Calu3 (cell line): Measurements from ENCODE around the gene CDK5RAP2. TPM values are rescaled to one million over a fixed set of nuclear protein-coding genes. Genes with fewer than 3 reads are reported as not detected.

ENCODE experiments used
- BruUV-seq: library from RNA; stranded (reverse); fragments of 400-500 nt; replicated peaks from 2 replicates; lab custom pipeline; 2021; lab: Mats Ljungman, UMichigan
- CTCF ChIA-PET: fragments of 300-600 bp; sonication (Branson Sonifier 250); formaldehyde crosslinking; loops from one replicate; lab custom pipeline; 2022; ENCODE audit warnings: antibody characterized with exemption; lab: Charles Lee
- DNase-seq: peaks from one replicate; pipeline ENCODE4 v3.0.0; 2022
- H3K27ac Mint-ChIP-seq: one replicate; pipeline ENCODE4 v1.8.0; 2022; ENCODE audit warnings: mixed read lengths; ENCODE audit not compliant: unreplicated experiment
- H3K27me3 Mint-ChIP-seq: one replicate; pipeline ENCODE4 v1.8.0; 2022; ENCODE audit warnings: mixed read lengths; ENCODE audit not compliant: unreplicated experiment
- H3K36me3 Mint-ChIP-seq: one replicate; pipeline ENCODE4 v1.8.0; 2022; ENCODE audit warnings: mild to moderate bottlenecking, moderate library complexity, mixed read lengths; ENCODE audit not compliant: insufficient read depth, unreplicated experiment
- H3K4me1 Mint-ChIP-seq: one replicate; pipeline ENCODE4 v1.8.0; 2022; ENCODE audit warnings: mild to moderate bottlenecking, low read depth, mixed read lengths; ENCODE audit not compliant: unreplicated experiment
- H3K4me3 Mint-ChIP-seq: one replicate; pipeline ENCODE4 v1.8.0; 2022; ENCODE audit warnings: mild to moderate bottlenecking, low read depth, moderate library complexity, mixed read lengths; ENCODE audit not compliant: unreplicated experiment
- H3K9me3 Mint-ChIP-seq: one replicate; pipeline ENCODE4 v1.8.0; 2022; ENCODE audit warnings: low read depth, mixed read lengths; ENCODE audit not compliant: unreplicated experiment
- CTCF ChIP-seq: fragments of 200-600 bp; IDR thresholded peaks from one replicate; pipeline ENCODE4 v1.8.0; 2022; ENCODE audit warnings: antibody characterized with exemption; ENCODE audit not compliant: unreplicated experiment
- intact Hi-C: fragments of 100-400 bp; cut with micrococcal nuclease; formaldehyde crosslinking; loops from one replicate; pipeline ENCODE4 v1.10.0; 2022; ENCODE audit not compliant: unreplicated experiment
- total RNA-seq: library from RNA; stranded (reverse); gene quantifications from 2 replicates; pipeline ENCODE4 v1.2.3, GENCODE V29; 2022

The CDK5RAP2 gene
- total RNA-seq, 1 experiment from 2014 or later = 40.7 TPM

GRCh38 chr9:120377268-120378159 is 202.5 kb downstream of the CDK5RAP2 start:
- TF ChIP-seq CTCF = no peak
- DNase-seq = no peak
- Mint-ChIP-seq H3K9me3 (no peaks in the 10 kb centered on the region), H3K27ac (no peak overlapping the region), H3K36me3 (no peaks in the 10 kb centered on the region), H3K4me3 (no peak overlapping the region), H3K27me3 (peaks cover 21% of the 10 kb centered on the region), H3K4me1 (no peaks in the 10 kb centered on the region)
- no TSS peak for BruUV-seq
- CTCF ChIA-PET = no interaction called here
- intact Hi-C loops = no loop called here

GRCh38 chr9:120376101-120376500 is 203.9 kb downstream of the CDK5RAP2 start:
- DNase-seq = no peak
- CTCF ChIA-PET = no interaction called here
- Mint-ChIP-seq H3K27me3 (peaks cover 34% of the 10 kb centered on the region), H3K9me3 (no peaks in the 10 kb centered on the region), H3K4me3 (no peak overlapping the region), H3K4me1 (no peaks in the 10 kb centered on the region), H3K36me3 (no peaks in the 10 kb centered on the region), H3K27ac (no peak overlapping the region)
- no peak for TF ChIP-seq CTCF
- BruUV-seq = no TSS peak
- intact Hi-C loops = no loop called here

GRCh38 chr9:120375316-120375715 is 204.7 kb downstream of the CDK5RAP2 start:
- intact Hi-C loops = no loop called here
- no peak for DNase-seq
- peaks cover 34% of the 10 kb centered on the region for H3K27me3 Mint-ChIP-seq
- H3K9me3 Mint-ChIP-seq = no peaks in the 10 kb centered on the region
- no peak overlapping the region for H3K4me3 Mint-ChIP-seq
- TF ChIP-seq CTCF = no peak
- CTCF ChIA-PET = no interaction called here
- H3K36me3 Mint-ChIP-seq = no peaks in the 10 kb centered on the region
- no peaks in the 10 kb centered on the region for H3K4me1 Mint-ChIP-seq
- no TSS peak for BruUV-seq
- no peak overlapping the region for H3K27ac Mint-ChIP-seq

DNA sequence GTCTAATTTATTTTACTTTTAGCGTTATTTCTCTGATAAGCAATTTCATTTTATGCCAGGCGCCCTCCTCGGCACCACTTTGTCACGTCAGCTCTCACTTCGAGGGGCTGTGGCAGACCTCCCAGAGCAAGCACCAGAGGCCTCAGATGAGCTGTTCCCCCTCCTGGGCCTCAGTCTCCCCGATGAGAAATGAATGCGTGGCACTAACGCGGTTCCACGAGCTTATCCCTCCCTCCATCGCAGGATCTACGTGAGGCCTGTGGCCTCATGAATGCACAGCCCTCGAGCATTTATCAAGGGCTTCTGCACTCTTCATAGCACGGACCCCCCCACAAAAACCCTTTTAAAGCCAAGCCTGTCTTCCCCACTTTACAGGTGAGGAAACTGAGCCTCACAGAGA is 205.2 kb downstream of the CDK5RAP2 start:
- DNase-seq = no peak
- no peak for TF ChIP-seq CTCF
- intact Hi-C loops = no loop called here
- no peaks in the 10 kb centered on the region for H3K4me1 Mint-ChIP-seq
- H3K36me3 Mint-ChIP-seq = no peaks in the 10 kb centered on the region
- no peak overlapping the region for H3K4me3 Mint-ChIP-seq
- H3K9me3 Mint-ChIP-seq = no peaks in the 10 kb centered on the region
- H3K27me3 Mint-ChIP-seq = peaks cover 34% of the 10 kb centered on the region
- BruUV-seq = no TSS peak
- no peak overlapping the region for H3K27ac Mint-ChIP-seq
- CTCF ChIA-PET = no interaction called here
